OCI-LY3 (cell line): ENCODE data around the gene UMAD1.

Experiments
- H2AFZ ChIP-seq: fragments of 200-600, 300-600 bp; shearing (Covaris generic); 2 replicates; pipeline ENCODE4 v1.6.0; 2014; ENCODE audit warnings: antibody characterized with exemption, low read depth, low read length
- H3K27ac ChIP-seq: fragments of 200-600, 300-600 bp; sonication (generic); 2 replicates; pipeline ENCODE4 v1.5.1; 2014; ENCODE audit warnings: mild to moderate bottlenecking, low read length, moderate library complexity, mixed read lengths
- H3K27me3 ChIP-seq: fragments of 200-600, 300-600 bp; sonication (generic); 2 replicates; pipeline ENCODE4 v1.6.1; 2014; ENCODE audit warnings: low read depth, low read length, mixed read lengths
- H3K36me3 ChIP-seq: fragments of 200-600, 300-600 bp; sonication (generic); replicated peaks from 2 replicates; pipeline ENCODE3; 2014; ENCODE audit warnings: low read depth, low read length, mixed read lengths
- H3K4me1 ChIP-seq: fragments of 300-600, 200-600 bp; sonication (generic); 2 replicates; pipeline ENCODE4 v1.6.1; 2014; ENCODE audit warnings: low read length, mixed read lengths
- H3K4me2 ChIP-seq: fragments of 200-600, 300-600 bp; sonication (generic); 2 replicates; pipeline ENCODE4 v1.6.1; 2014; ENCODE audit warnings: low read length, mixed read lengths
- H3K4me3 ChIP-seq: fragments of 300-600, 200-600 bp; sonication (generic); 2 replicates; pipeline ENCODE4 v1.5.1; 2014; ENCODE audit warnings: antibody characterized with exemption, mild to moderate bottlenecking, low read length, moderate library complexity
- H3K79me2 ChIP-seq: fragments of 300-600, 200-600 bp; shearing (Covaris generic); 2 replicates; pipeline ENCODE4 v1.6.1; 2014; ENCODE audit warnings: mild to moderate bottlenecking, low read length, mixed read lengths
- H3K9ac ChIP-seq: fragments of 300-600, 200-600 bp; shearing (Covaris generic); 2 replicates; pipeline ENCODE4 v1.6.0; 2014; ENCODE audit warnings: mild to moderate bottlenecking, low read length, moderate library complexity
- H3K9me3 ChIP-seq: fragments of 200-600, 300-600 bp; shearing (Covaris generic); 2 replicates; pipeline ENCODE4 v1.6.1; 2014; ENCODE audit warnings: low read length, mixed read lengths; ENCODE audit not compliant: insufficient read depth
- H4K20me1 ChIP-seq: fragments of 200-600, 300-600 bp; sonication (generic); 2 replicates; pipeline ENCODE4 v1.6.1; 2016; ENCODE audit warnings: low read length, mixed read lengths; ENCODE audit not compliant: insufficient read depth
- EZH2phosphoT487 ChIP-seq: fragments of 200-600 bp; shearing (Covaris generic); IDR thresholded peaks from 2 replicates; pipeline ENCODE4 v1.6.1; 2018; ENCODE audit warnings: antibody characterized with exemption, mixed run types, low read depth
- TF ChIP-seq, protein P1 (sequence below): fragments of 200-600, 300-600 bp; sonication (generic); IDR thresholded peaks from 2 replicates; pipeline ENCODE4 v1.5.1; 2014; ENCODE audit warnings: antibody characterized with exemption, low read length, low read depth

UMAD1 gene

GRCh38 chr7:7668706-7669105, 28.2 kb downstream of the UMAD1 start:
- no peaks in the 10 kb centered on the region for H3K36me3 ChIP-seq
- no peak overlapping the region for H3K4me3 ChIP-seq
- H3K9ac ChIP-seq = no peak overlapping the region
- no peaks in the 10 kb centered on the region for H3K27me3 ChIP-seq
- TF ChIP-seq, protein P1, sequence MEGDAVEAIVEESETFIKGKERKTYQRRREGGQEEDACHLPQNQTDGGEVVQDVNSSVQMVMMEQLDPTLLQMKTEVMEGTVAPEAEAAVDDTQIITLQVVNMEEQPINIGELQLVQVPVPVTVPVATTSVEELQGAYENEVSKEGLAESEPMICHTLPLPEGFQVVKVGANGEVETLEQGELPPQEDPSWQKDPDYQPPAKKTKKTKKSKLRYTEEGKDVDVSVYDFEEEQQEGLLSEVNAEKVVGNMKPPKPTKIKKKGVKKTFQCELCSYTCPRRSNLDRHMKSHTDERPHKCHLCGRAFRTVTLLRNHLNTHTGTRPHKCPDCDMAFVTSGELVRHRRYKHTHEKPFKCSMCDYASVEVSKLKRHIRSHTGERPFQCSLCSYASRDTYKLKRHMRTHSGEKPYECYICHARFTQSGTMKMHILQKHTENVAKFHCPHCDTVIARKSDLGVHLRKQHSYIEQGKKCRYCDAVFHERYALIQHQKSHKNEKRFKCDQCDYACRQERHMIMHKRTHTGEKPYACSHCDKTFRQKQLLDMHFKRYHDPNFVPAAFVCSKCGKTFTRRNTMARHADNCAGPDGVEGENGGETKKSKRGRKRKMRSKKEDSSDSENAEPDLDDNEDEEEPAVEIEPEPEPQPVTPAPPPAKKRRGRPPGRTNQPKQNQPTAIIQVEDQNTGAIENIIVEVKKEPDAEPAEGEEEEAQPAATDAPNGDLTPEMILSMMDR = no peak
- no peak for TF ChIP-seq EZH2phosphoT487
- H3K4me2 ChIP-seq = no peak overlapping the region
- no peak overlapping the region for H3K27ac ChIP-seq
- no peaks in the 10 kb centered on the region for H3K9me3 ChIP-seq
- no peaks in the 10 kb centered on the region for H3K79me2 ChIP-seq
- no peaks in the 10 kb centered on the region for H3K4me1 ChIP-seq
- H2AFZ ChIP-seq = no peak overlapping the region
- no peaks in the 10 kb centered on the region for H4K20me1 ChIP-seq

GRCh38 chr7:7670490-7670889, 29.9 kb downstream of the UMAD1 start:
- Histone ChIP-seq H3K4me3 (no peak overlapping the region), H3K9me3 (no peaks in the 10 kb centered on the region), H3K4me2 (no peak overlapping the region), H2AFZ (no peak overlapping the region), H3K27me3 (no peaks in the 10 kb centered on the region), H3K9ac (no peak overlapping the region), H3K79me2 (no peaks in the 10 kb centered on the region), H3K27ac (no peak overlapping the region), H4K20me1 (no peaks in the 10 kb centered on the region), H3K4me1 (no peaks in the 10 kb centered on the region), H3K36me3 (no peaks in the 10 kb centered on the region)
- TF ChIP-seq EZH2phosphoT487 = no peak
- TF ChIP-seq, protein P1 = no peak

GRCh38 chr7:7671361-7671760, 30.8 kb downstream of the UMAD1 start:
- H3K79me2 ChIP-seq = no peaks in the 10 kb centered on the region
- H3K9ac ChIP-seq = no peak overlapping the region
- no peaks in the 10 kb centered on the region for H3K9me3 ChIP-seq
- H3K4me3 ChIP-seq = no peak overlapping the region
- no peaks in the 10 kb centered on the region for H4K20me1 ChIP-seq
- no peaks in the 10 kb centered on the region for H3K36me3 ChIP-seq
- TF ChIP-seq, protein P1 = no peak
- TF ChIP-seq EZH2phosphoT487 = no peak
- no peak overlapping the region for H3K27ac ChIP-seq
- H2AFZ ChIP-seq = no peak overlapping the region
- no peak overlapping the region for H3K4me2 ChIP-seq
- H3K27me3 ChIP-seq = no peaks in the 10 kb centered on the region
- H3K4me1 ChIP-seq = no peaks in the 10 kb centered on the region

GRCh38 chr7:7672545-7673239, 32.1 kb downstream of the UMAD1 start:
- no peak overlapping the region for H3K4me3 ChIP-seq
- H3K9me3 ChIP-seq = no peaks in the 10 kb centered on the region
- H3K4me2 ChIP-seq = no peak overlapping the region
- no peaks in the 10 kb centered on the region for H3K36me3 ChIP-seq
- no peak overlapping the region for H3K9ac ChIP-seq
- H3K27me3 ChIP-seq = no peaks in the 10 kb centered on the region
- no peak overlapping the region for H3K27ac ChIP-seq
- TF ChIP-seq EZH2phosphoT487 = no peak
- TF ChIP-seq, protein P1 = no peak
- no peaks in the 10 kb centered on the region for H4K20me1 ChIP-seq
- no peaks in the 10 kb centered on the region for H3K4me1 ChIP-seq
- H3K79me2 ChIP-seq = no peaks in the 10 kb centered on the region
- H2AFZ ChIP-seq = no peak overlapping the region
